ENCODE results near the gene COL26A1. TPM values are rescaled to one million over a fixed set of nuclear protein-coding genes. Genes with fewer than 3 reads are reported as not detected.

COL26A1 gene
- total RNA-seq, 2 experiments from 2014 or later = not detected

DNA sequence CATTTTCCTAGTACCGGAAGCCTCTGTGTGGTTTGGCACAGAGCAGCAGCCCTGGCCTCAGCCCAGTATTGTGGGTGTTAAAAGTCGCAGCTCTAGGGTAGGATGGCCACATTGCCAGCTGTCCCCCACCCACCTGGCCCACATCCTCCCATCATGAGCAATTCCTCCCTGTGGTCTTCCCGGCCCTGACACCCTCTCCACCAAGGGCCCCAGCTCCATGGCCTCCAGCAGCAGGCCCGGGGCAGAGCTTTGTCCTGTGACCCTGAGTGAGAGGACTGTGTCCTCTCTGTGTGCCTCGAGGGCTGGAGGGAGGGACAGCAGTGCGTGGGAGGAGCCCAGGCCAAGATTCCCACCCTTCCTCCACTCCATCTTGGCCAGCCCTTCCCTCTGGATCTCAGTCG lies 172.7 kb downstream of the COL26A1 start:
- CTCF ChIA-PET = no interaction called here
- Histone ChIP-seq H3K4me3 (ENCODE audit: low read length) (no peak overlapping the region), H3K4me1 (ENCODE audit: insufficient read depth, low read length) (no peaks in the 10 kb centered on the region), H3K27ac (ENCODE audit: low read depth in 1 of 2, low read length in 2 of 2) (no peak overlapping the region), H3K27me3 (ENCODE audit: control insufficient read depth in 1 of 2, insufficient read depth in 2 of 2, low read length in 2 of 2) (peaks cover 0 to 2% of the 10 kb centered on the region in 2 experiments), H3K9me3 (ENCODE audit: control insufficient read depth in 1 of 2, insufficient read depth in 1 of 2, low read length in 2 of 2) (peaks cover 0 to 11% of the 10 kb centered on the region in 2 experiments), H3K36me3 (ENCODE audit: insufficient read depth, low read length) (no peaks in the 10 kb centered on the region)
- TF ChIP-seq, protein P1, sequence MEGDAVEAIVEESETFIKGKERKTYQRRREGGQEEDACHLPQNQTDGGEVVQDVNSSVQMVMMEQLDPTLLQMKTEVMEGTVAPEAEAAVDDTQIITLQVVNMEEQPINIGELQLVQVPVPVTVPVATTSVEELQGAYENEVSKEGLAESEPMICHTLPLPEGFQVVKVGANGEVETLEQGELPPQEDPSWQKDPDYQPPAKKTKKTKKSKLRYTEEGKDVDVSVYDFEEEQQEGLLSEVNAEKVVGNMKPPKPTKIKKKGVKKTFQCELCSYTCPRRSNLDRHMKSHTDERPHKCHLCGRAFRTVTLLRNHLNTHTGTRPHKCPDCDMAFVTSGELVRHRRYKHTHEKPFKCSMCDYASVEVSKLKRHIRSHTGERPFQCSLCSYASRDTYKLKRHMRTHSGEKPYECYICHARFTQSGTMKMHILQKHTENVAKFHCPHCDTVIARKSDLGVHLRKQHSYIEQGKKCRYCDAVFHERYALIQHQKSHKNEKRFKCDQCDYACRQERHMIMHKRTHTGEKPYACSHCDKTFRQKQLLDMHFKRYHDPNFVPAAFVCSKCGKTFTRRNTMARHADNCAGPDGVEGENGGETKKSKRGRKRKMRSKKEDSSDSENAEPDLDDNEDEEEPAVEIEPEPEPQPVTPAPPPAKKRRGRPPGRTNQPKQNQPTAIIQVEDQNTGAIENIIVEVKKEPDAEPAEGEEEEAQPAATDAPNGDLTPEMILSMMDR (IDR thresholded peaks at IDR 0.05) = no peak
- DNase-seq (no peak), ATAC-seq (ENCODE audit: poor library complexity) (no peak)
- intact Hi-C loops (cut with DNase I, micrococcal nuclease) = loop anchor here in 1 of 2 experiments (5.0 kb wide), 1 partner anchor 173 kb away; the partner anchor contains the start of gene COL26A1
- H3K36me3 Mint-ChIP-seq (ENCODE audit: low read depth) = no peaks in the 10 kb centered on the region
- H3K9me3 Mint-ChIP-seq = no peaks in the 10 kb centered on the region
- POLR2A ChIA-PET = no interaction called here
- H3K27me3 Mint-ChIP-seq = no peaks in the 10 kb centered on the region
- no peaks in the 10 kb centered on the region for H3K4me1 Mint-ChIP-seq (ENCODE audit: low read depth)
- H3K4me3 Mint-ChIP-seq = no peak overlapping the region
- no peak overlapping the region for H3K27ac Mint-ChIP-seq

DNA sequence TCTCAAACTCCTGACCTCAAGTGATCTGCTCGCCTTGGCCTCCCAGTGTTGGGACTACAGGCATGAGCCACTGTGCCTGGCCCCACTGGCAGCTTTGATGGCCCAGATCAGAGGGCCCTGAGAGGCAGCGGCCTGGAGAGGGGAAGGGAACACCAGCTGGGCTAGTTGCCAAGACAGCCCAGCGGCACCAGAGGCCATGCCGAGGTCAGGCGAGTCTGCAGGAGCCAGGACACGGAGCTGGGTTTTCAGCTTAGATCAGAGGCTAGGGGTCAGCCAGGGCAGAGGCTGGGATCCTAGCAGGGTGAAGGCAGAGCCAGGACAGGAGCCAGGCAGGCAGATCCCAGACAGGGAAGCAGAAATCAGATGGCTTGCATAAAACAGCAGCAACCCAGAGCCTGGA lies 173.6 kb downstream of the COL26A1 start:
- Histone ChIP-seq H3K27me3 (ENCODE audit: control insufficient read depth in 1 of 2, insufficient read depth in 2 of 2, low read length in 2 of 2) (peaks cover 0 to 2% of the 10 kb centered on the region in 2 experiments), H3K9me3 (ENCODE audit: control insufficient read depth in 1 of 2, insufficient read depth in 1 of 2, low read length in 2 of 2) (peaks cover 0 to 11% of the 10 kb centered on the region in 2 experiments), H3K27ac (ENCODE audit: low read depth in 1 of 2, low read length in 2 of 2) (no peak overlapping the region), H3K36me3 (ENCODE audit: insufficient read depth, low read length) (no peaks in the 10 kb centered on the region), H3K4me3 (ENCODE audit: low read length) (no peak overlapping the region), H3K4me1 (ENCODE audit: insufficient read depth, low read length) (no peaks in the 10 kb centered on the region)
- ChIA-PET CTCF (no interaction called here), POLR2A (no interaction called here)
- TF ChIP-seq, protein P1 (IDR thresholded peaks at IDR 0.05) = no peak
- no peaks in the 10 kb centered on the region for H3K27me3 Mint-ChIP-seq
- no peaks in the 10 kb centered on the region for H3K36me3 Mint-ChIP-seq (ENCODE audit: low read depth)
- intact Hi-C loops (cut with DNase I, micrococcal nuclease) = loop anchor here in 1 of 2 experiments (5.0 kb wide), 1 partner anchor 174 kb away; the partner anchor contains the start of gene COL26A1
- no peaks in the 10 kb centered on the region for H3K9me3 Mint-ChIP-seq
- no peaks in the 10 kb centered on the region for H3K4me1 Mint-ChIP-seq (ENCODE audit: low read depth)
- H3K4me3 Mint-ChIP-seq = no peak overlapping the region
- no peak for DNase-seq
- no peak for ATAC-seq (ENCODE audit: poor library complexity)
- no peak overlapping the region for H3K27ac Mint-ChIP-seq

DNA sequence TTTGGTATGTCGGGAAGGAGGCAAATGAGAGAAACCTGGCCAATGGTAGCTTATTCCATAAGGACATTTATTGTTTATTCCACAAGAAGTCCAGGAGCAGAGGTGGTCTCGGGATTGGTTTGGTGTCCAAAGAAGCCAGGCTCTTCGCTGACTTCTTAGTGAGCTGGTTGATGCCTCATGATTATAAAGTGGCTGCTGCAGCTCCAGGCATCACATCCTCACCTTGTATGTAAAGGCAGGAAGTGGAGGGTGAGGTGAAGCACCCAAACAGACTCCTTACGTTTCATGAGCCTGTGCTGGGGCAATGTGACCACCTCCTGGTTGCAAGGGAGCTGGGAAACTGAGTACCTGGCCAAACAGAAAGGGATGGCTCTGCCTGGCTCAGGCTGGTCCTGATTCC lies 174.0 kb downstream of the COL26A1 start:
- H3K27me3 Mint-ChIP-seq = no peaks in the 10 kb centered on the region

More for the DNA sequence above, 174.0 kb downstream of the COL26A1 start:
- no peak overlapping the region for H3K27ac ChIP-seq (ENCODE audit: low read depth in 1 of 2, low read length in 2 of 2)
- TF ChIP-seq, protein P1 (IDR thresholded peaks at IDR 0.05) = no peak
- H3K9me3 Mint-ChIP-seq = no peaks in the 10 kb centered on the region
- ATAC-seq (ENCODE audit: poor library complexity) = no peak
- no peak overlapping the region for H3K4me3 Mint-ChIP-seq
- ChIA-PET CTCF (no interaction called here), POLR2A (no interaction called here)
- H3K4me1 ChIP-seq (ENCODE audit: insufficient read depth, low read length) = no peaks in the 10 kb centered on the region
- no peak overlapping the region for H3K4me3 ChIP-seq (ENCODE audit: low read length)
- peaks cover 0 to 2% of the 10 kb centered on the region in 2 experiments for H3K27me3 ChIP-seq (ENCODE audit: control insufficient read depth in 1 of 2, insufficient read depth in 2 of 2, low read length in 2 of 2)
- intact Hi-C loops (cut with DNase I, micrococcal nuclease) = loop anchor here in 1 of 2 experiments (5.0 kb wide), 1 partner anchor 174 kb away; the partner anchor contains the start of gene COL26A1
- H3K4me1 Mint-ChIP-seq (ENCODE audit: low read depth) = no peaks in the 10 kb centered on the region
- DNase-seq = no peak
- H3K36me3 ChIP-seq (ENCODE audit: insufficient read depth, low read length) = no peaks in the 10 kb centered on the region
- no peak overlapping the region for H3K27ac Mint-ChIP-seq
- H3K36me3 Mint-ChIP-seq (ENCODE audit: low read depth) = no peaks in the 10 kb centered on the region
- H3K9me3 ChIP-seq (ENCODE audit: control insufficient read depth in 1 of 2, insufficient read depth in 1 of 2, low read length in 2 of 2) = peaks cover 0 to 11% of the 10 kb centered on the region in 2 experiments
